ENCODE measurements around the gene SPATC1L.

SPATC1L gene

DNA sequence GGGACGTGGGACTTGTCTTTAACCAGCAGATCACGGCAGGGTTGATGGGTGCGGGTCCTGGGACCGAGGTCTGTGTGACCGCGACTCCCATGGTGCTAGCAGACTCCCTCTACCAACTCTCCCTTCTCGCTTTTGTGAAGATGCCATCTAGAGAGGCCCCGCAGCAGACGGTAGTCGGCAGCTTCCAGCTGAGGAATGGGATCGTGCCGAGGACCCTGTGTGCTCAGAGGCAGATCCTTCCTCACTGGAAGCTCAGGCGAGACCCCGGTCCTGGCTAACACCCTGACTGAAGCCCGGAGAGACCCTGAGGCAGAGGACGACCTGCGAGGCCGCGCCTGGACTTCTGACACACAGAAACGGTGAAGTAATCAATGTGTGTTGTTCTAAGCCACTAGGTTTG, 12.5 kb upstream of the SPATC1L start:
- H3K27me3 ChIP-seq (ENCODE audit: control insufficient read depth in 2 of 2, insufficient read depth in 2 of 2, low read length in 2 of 2): no peaks in the 10 kb centered on the region
- no peak overlapping the region for H3K4me3 ChIP-seq (ENCODE audit: low read length in 2 of 2)
- H3K9me3 ChIP-seq (ENCODE audit: control insufficient read depth in 2 of 2, low read length in 2 of 2): no peaks in the 10 kb centered on the region
- H3K27ac ChIP-seq (ENCODE audit: low read depth in 2 of 2, low read length in 2 of 2): no peak overlapping the region
- no peak overlapping the region for H3K9ac ChIP-seq (ENCODE audit: low read depth in 1 of 2, low read length in 2 of 2)
- H3K36me3 ChIP-seq (ENCODE audit: control insufficient read depth in 2 of 2, insufficient read depth in 2 of 2, low read length in 2 of 2): peaks cover 49 to 54% of the 10 kb centered on the region in 2 donors
- no peaks in the 10 kb centered on the region for H3K4me1 ChIP-seq (ENCODE audit: control insufficient read depth in 2 of 2, insufficient read depth in 2 of 2, low read length in 2 of 2)

DNA sequence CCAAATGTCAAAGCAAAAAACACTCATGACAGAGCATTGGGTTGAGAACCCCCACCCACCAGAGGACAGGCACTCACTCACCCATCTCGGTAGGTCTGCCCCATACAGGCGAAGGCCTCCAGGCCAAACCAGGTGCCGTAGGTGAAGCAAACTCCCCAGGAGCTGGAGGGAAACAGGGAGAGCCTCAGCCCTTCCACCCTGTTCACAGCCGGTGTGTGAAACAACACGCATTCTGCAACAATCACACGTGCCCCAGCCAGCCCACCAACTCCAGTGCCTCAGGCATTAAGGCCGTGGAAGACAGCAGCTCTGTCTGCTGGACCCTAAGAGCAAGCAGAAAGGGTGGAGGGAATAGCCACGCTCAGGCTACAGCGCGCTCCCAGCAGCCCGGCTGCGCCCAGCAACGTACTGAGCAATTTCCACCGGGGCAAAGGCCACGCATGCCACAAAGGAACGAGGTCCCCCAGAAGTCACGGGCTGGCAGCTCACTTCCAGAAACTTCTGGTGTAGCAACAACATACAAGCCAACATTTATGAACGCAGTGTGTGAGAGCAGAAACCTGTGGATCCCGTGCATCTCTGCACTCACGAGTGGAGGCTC, 11.4 kb upstream of the SPATC1L start:
- Histone ChIP-seq H3K4me3 (ENCODE audit: low read length in 2 of 2) (no peak overlapping the region), H3K27ac (ENCODE audit: low read depth in 2 of 2, low read length in 2 of 2) (no peak overlapping the region), H3K9ac (ENCODE audit: low read depth in 1 of 2, low read length in 2 of 2) (no peak overlapping the region), H3K36me3 (ENCODE audit: control insufficient read depth in 2 of 2, insufficient read depth in 2 of 2, low read length in 2 of 2) (peaks cover 46 to 52% of the 10 kb centered on the region in 2 donors), H3K4me1 (ENCODE audit: control insufficient read depth in 2 of 2, insufficient read depth in 2 of 2, low read length in 2 of 2) (no peaks in the 10 kb centered on the region), H3K9me3 (ENCODE audit: control insufficient read depth in 2 of 2, low read length in 2 of 2) (no peaks in the 10 kb centered on the region), H3K27me3 (ENCODE audit: control insufficient read depth in 2 of 2, insufficient read depth in 2 of 2, low read length in 2 of 2) (no peaks in the 10 kb centered on the region)

DNA sequence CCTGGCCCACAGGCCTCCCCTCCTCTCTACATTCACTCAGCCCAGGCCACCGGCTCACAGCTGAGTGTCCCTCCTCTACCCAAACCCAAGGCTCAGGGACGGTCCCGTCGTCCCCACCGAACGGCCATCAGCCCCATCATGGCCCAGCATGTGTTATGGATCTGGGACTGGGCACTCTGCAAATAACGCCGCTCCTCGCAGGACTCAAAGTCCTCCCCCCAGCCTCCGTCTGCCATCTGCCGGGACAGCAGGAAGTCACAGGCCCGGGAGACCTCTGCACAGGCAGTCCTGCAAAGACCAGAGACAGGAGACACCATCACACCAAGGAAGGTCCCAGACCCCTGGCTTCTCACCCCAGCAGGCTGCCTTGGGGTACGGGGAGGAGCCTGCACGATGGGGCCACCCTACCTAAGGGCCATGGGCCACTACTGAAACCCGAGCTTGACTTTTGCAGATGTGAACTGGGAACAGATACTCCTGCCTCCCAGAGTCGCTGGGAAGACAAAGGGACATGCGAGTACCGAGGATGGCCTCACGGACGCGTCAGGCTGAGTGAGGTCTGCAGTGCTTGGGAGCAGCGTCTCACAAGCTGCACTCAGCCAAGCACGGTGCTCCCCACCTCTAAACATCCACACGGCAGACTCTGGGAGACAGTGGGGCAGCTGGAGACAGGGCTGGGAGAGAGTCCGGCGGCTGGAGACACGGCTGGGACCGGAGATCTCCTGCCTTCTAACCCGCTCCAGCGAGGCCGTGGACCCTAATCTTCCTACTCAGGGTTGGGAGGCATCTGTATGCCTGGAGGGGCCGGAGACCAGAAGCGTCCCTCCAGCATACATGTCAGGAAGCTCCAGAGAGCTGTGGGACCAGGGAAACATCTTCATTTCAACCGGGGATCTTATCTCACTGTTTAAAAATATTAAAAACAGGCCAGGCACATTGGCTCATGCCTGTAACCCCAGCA, 10.4 kb upstream of the SPATC1L start:
- H3K36me3 ChIP-seq (ENCODE audit: control insufficient read depth in 2 of 2, insufficient read depth in 2 of 2, low read length in 2 of 2): peaks cover 40 to 46% of the 10 kb centered on the region in 2 donors

DNA sequence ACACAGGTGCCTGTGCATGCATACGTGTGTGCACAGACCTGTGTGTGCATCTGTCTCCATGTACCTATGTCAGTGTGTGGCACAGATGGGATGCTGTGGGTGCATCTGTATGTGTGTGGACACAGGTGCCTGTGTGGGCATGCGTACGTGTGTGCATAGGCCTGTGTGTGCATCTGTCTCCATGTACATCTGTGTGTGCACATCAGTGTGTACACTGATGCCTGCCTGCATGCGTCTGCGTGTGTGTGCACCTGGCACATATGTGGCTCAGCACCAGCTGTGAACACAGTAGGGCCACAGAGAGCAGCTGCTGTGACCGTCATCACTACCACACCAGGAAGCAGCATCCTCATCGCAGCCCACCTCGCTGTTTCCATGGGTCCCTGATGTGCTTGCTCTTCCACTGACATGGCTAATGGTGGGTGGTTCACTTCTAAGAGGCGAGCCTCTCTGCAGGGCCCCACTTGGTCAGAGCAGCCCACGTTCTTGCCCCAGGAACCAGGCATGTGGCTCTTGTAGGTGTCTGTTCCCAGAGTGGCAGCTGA, 9.6 kb upstream of the SPATC1L start:
- Histone ChIP-seq H3K9me3 (ENCODE audit: control insufficient read depth in 2 of 2, low read length in 2 of 2) (no peaks in the 10 kb centered on the region), H3K36me3 (ENCODE audit: control insufficient read depth in 2 of 2, insufficient read depth in 2 of 2, low read length in 2 of 2) (peaks cover 35 to 40% of the 10 kb centered on the region in 2 donors), H3K27ac (ENCODE audit: low read depth in 2 of 2, low read length in 2 of 2) (no peak overlapping the region), H3K4me1 (ENCODE audit: control insufficient read depth in 2 of 2, insufficient read depth in 2 of 2, low read length in 2 of 2) (peaks cover 0 to 6% of the 10 kb centered on the region in 2 donors), H3K9ac (ENCODE audit: low read depth in 1 of 2, low read length in 2 of 2) (no peak overlapping the region), H3K4me3 (ENCODE audit: low read length in 2 of 2) (no peak overlapping the region), H3K27me3 (ENCODE audit: control insufficient read depth in 2 of 2, insufficient read depth in 2 of 2, low read length in 2 of 2) (no peaks in the 10 kb centered on the region)

More for the DNA sequence above, 10.4 kb upstream of the SPATC1L start:
- Histone ChIP-seq H3K9ac (ENCODE audit: low read depth in 1 of 2, low read length in 2 of 2) (no peak overlapping the region), H3K27me3 (ENCODE audit: control insufficient read depth in 2 of 2, insufficient read depth in 2 of 2, low read length in 2 of 2) (no peaks in the 10 kb centered on the region), H3K4me3 (ENCODE audit: low read length in 2 of 2) (no peak overlapping the region), H3K27ac (ENCODE audit: low read depth in 2 of 2, low read length in 2 of 2) (no peak overlapping the region), H3K4me1 (ENCODE audit: control insufficient read depth in 2 of 2, insufficient read depth in 2 of 2, low read length in 2 of 2) (no peaks in the 10 kb centered on the region), H3K9me3 (ENCODE audit: control insufficient read depth in 2 of 2, low read length in 2 of 2) (no peaks in the 10 kb centered on the region)

DNA sequence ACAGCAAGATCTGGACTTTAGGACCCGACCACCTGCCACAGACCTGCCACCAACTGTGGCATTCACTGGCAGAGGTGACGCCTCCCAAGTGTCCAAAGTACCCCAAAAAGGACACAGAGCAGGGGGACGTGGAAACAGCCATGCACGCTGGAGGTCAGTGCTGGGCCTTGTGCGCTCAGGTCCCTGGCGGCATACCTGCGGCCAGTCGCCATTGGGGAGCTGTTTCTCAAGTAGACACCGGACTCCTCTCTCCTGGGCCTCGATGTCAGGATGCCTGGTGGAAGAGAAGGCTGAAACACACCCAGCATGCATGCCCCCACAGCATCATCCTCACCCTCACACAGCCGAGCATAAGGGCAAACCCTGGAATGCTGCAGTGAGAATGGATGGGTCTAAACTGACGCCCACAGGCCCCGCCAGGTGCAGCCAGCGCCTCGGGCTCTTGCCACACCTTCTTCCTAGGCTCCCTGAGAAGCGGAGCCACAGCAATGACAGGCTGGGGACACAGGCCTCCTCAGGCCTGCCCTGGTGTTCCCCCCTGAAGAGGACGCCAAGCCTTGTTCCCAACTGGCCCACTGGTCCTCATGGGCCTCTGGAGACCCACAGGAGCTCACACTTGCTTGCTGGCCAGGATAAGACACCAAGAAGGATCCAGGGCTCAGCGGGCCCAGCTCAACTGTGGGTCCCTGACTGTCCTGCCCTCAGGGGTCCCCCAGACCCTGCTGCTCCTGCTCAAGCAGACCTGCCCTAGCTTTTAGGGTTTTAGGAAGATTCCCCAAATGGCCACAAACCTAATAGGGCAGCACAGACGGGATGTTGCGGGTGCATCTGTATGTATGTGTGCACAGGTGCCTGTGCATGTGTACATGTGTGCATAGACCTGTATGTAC, 7.7 kb upstream of the SPATC1L start:
- Histone ChIP-seq H3K27ac (ENCODE audit: low read depth in 2 of 2, low read length in 2 of 2) (no peak overlapping the region), H3K4me3 (ENCODE audit: low read length in 2 of 2) (no peak overlapping the region), H3K9ac (ENCODE audit: low read depth in 1 of 2, low read length in 2 of 2) (no peak overlapping the region), H3K4me1 (ENCODE audit: control insufficient read depth in 2 of 2, insufficient read depth in 2 of 2, low read length in 2 of 2) (peaks cover 0 to 7% of the 10 kb centered on the region in 2 donors), H3K27me3 (ENCODE audit: control insufficient read depth in 2 of 2, insufficient read depth in 2 of 2, low read length in 2 of 2) (no peaks in the 10 kb centered on the region), H3K36me3 (ENCODE audit: control insufficient read depth in 2 of 2, insufficient read depth in 2 of 2, low read length in 2 of 2) (peaks cover 35 to 39% of the 10 kb centered on the region in 2 donors), H3K9me3 (ENCODE audit: control insufficient read depth in 2 of 2, low read length in 2 of 2) (no peaks in the 10 kb centered on the region)

DNA sequence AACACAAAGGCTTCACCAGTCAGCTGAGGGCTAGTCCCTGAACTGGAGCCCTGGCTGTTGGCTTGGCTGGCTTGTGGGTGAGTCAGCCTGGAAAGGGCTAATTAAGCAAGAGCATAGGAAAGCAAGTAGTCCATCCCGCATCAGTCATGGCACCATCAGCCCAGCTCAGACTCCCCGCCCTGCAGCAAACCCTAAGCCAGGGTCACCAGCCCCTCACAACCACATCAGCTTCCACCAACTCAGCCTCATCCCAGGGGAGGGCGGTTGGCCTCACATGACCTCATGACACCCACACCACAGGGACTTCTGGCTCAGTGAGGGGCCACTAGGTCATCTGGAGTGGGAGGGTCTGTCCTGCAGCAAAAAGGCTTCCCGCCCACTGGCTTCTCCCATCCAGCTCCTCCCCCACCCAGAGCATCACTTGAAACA, 7.0 kb upstream of the SPATC1L start:
- H3K9ac ChIP-seq (ENCODE audit: low read depth in 1 of 2, low read length in 2 of 2): no peak overlapping the region
- no peak overlapping the region for H3K4me3 ChIP-seq (ENCODE audit: low read length in 2 of 2)
- H3K4me1 ChIP-seq (ENCODE audit: control insufficient read depth in 2 of 2, insufficient read depth in 2 of 2, low read length in 2 of 2): peaks cover 0 to 7% of the 10 kb centered on the region in 2 donors
- no peak overlapping the region for H3K27ac ChIP-seq (ENCODE audit: low read depth in 2 of 2, low read length in 2 of 2)
- no peaks in the 10 kb centered on the region for H3K9me3 ChIP-seq (ENCODE audit: control insufficient read depth in 2 of 2, low read length in 2 of 2)
- H3K36me3 ChIP-seq (ENCODE audit: control insufficient read depth in 2 of 2, insufficient read depth in 2 of 2, low read length in 2 of 2): peaks cover 33 to 34% of the 10 kb centered on the region in 2 donors
- H3K27me3 ChIP-seq (ENCODE audit: control insufficient read depth in 2 of 2, insufficient read depth in 2 of 2, low read length in 2 of 2): no peaks in the 10 kb centered on the region

DNA sequence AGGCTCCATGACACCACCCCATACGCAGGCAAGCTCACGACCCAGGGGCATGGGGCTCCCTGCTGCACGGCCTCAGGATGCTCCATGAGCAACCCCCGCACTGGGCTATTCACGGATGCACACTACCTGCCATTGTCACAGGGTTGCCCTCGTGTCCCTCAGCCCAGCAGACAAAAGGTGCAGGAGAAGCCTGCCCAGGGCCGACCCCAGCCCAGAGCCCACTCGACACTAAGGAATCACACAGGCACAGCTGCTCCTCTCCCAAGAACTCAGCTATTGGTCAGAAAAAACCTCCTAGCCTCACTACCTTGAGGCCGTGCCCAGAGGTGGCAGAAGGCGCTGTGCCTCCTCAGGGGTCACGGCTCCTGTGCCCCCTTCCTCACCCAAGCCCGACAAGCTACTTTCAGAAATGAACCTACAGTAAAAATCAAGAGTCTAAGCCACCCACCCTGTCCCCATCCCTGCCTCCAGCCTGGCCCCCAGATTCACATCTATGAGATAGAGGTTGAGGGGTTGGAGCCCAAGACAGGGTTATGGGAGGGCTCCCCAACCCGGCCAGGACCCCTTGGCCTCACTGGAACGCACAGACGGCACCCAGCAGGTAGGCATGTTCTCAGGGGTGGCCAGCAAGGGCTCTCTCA, 6.4 kb upstream of the SPATC1L start:
- H3K4me1 ChIP-seq (ENCODE audit: control insufficient read depth in 2 of 2, insufficient read depth in 2 of 2, low read length in 2 of 2): peaks cover 0 to 7% of the 10 kb centered on the region in 2 donors
- no peak overlapping the region for H3K9ac ChIP-seq (ENCODE audit: low read depth in 1 of 2, low read length in 2 of 2)
- H3K4me3 ChIP-seq (ENCODE audit: low read length in 2 of 2): no peak overlapping the region
- H3K9me3 ChIP-seq (ENCODE audit: control insufficient read depth in 2 of 2, low read length in 2 of 2): no peaks in the 10 kb centered on the region
- H3K36me3 ChIP-seq (ENCODE audit: control insufficient read depth in 2 of 2, insufficient read depth in 2 of 2, low read length in 2 of 2): peaks cover 26 to 28% of the 10 kb centered on the region in 2 donors
- H3K27ac ChIP-seq (ENCODE audit: low read depth in 2 of 2, low read length in 2 of 2): no peak overlapping the region
- H3K27me3 ChIP-seq (ENCODE audit: control insufficient read depth in 2 of 2, insufficient read depth in 2 of 2, low read length in 2 of 2): no peaks in the 10 kb centered on the region

DNA sequence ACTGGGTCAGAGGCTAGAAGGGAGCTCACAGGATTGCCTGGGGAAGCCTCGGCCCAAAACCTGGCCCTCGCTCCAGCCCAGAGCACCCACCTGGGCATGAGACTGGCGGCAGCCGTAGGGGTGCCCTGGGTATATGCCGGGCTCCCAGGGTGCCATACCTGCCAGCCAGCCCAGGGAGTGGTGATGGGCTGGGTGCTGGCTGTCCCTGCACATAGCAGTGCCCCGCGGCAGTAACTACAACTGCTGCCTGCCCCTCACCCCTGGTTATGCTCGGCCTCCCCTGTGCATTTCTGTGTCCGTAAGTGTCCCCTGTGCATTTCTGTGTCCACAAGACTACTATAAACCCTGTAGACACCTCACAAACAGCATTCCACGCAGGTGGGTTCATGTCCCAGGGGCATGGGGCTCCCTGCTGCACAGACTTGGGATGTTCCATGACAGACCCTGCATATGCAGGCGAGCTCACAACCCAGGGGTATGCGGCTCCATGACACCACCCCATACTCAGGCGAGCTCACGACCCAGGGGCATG, 5.8 kb upstream of the SPATC1L start:
- H3K9ac ChIP-seq (ENCODE audit: low read depth in 1 of 2, low read length in 2 of 2): no peak overlapping the region
- no peak overlapping the region for H3K27ac ChIP-seq (ENCODE audit: low read depth in 2 of 2, low read length in 2 of 2)

More for the DNA sequence above, 5.8 kb upstream of the SPATC1L start:
- peaks cover 24 to 27% of the 10 kb centered on the region in 2 donors for H3K36me3 ChIP-seq (ENCODE audit: control insufficient read depth in 2 of 2, insufficient read depth in 2 of 2, low read length in 2 of 2)
- H3K4me3 ChIP-seq (ENCODE audit: low read length in 2 of 2): no peak overlapping the region
- H3K27me3 ChIP-seq (ENCODE audit: control insufficient read depth in 2 of 2, insufficient read depth in 2 of 2, low read length in 2 of 2): no peaks in the 10 kb centered on the region
- H3K9me3 ChIP-seq (ENCODE audit: control insufficient read depth in 2 of 2, low read length in 2 of 2): no peaks in the 10 kb centered on the region
- peaks cover 0 to 7% of the 10 kb centered on the region in 2 donors for H3K4me1 ChIP-seq (ENCODE audit: control insufficient read depth in 2 of 2, insufficient read depth in 2 of 2, low read length in 2 of 2)

Measured in mucosa of rectum (tissue), 2 donors.